IPS-20b (cell line): ENCODE data around the gene BCORL1.

ENCODE experiments used
- H3K27ac ChIP-seq: one replicate; pipeline ENCODE4 v1.5.1; 2013; ENCODE audit warnings: low read length
- H3K27me3 ChIP-seq: 2 replicates; pipeline ENCODE4 v1.6.1; 2013; ENCODE audit warnings: mild to moderate bottlenecking, low read length, inconsistent platforms; ENCODE audit not compliant: insufficient read depth
- H3K36me3 ChIP-seq: 2 replicates; pipeline ENCODE4 v1.6.1; 2013; ENCODE audit warnings: low read depth, mild to moderate bottlenecking, inconsistent platforms, low read length, moderate library complexity; ENCODE audit not compliant: insufficient read depth
- H3K4me1 ChIP-seq: 2 replicates; pipeline ENCODE4 v1.6.1; 2013; ENCODE audit warnings: mild to moderate bottlenecking, control low read depth, inconsistent platforms, low read length, moderate library complexity; ENCODE audit not compliant: insufficient read depth
- H3K4me3 ChIP-seq: 2 replicates; pipeline ENCODE4 v1.5.1; 2013; ENCODE audit warnings: mild to moderate bottlenecking, low read length, inconsistent platforms
- H3K9ac ChIP-seq: 2 replicates; pipeline ENCODE4 v1.6.1; 2013; ENCODE audit warnings: low read depth, mild to moderate bottlenecking, inconsistent platforms, low read length, moderate library complexity
- H3K9me3 ChIP-seq: 2 replicates; pipeline ENCODE4 v1.6.1; 2013; ENCODE audit warnings: mild to moderate bottlenecking, low read depth, low read length, inconsistent platforms; ENCODE audit not compliant: insufficient read depth

The BCORL1 gene

GRCh38 chrX:129992181-129992580, 9.7 kb downstream of the BCORL1 start:
- H3K27ac ChIP-seq, result no peak overlapping the region
- H3K36me3 ChIP-seq, result no peaks in the 10 kb centered on the region
- no peak overlapping the region for H3K4me3 ChIP-seq
- no peaks in the 10 kb centered on the region for H3K27me3 ChIP-seq
- no peaks in the 10 kb centered on the region for H3K4me1 ChIP-seq
- no peak overlapping the region for H3K9ac ChIP-seq
- H3K9me3 ChIP-seq, result no peaks in the 10 kb centered on the region

DNA sequence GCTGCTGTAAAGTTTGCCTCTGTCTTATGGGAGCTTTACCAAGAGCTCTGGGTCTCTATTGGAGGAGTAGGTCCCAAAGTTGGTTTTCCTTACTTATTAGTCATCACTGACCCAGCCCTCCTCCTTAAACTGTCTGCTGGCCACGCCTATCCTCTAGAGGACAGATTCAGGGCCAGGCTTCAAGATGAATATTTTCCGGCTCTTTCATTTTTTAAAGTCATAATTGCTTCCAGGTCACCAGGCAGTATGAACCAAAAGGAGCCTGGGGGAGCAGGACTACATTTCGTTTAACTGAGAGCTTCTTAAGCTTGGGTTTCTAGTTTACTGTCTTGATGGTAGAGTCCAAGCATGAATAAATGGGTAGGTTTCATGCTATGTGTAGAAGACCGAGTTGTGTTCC, 13.7 kb downstream of the BCORL1 start:
- H3K9ac ChIP-seq, result no peak overlapping the region
- no peaks in the 10 kb centered on the region for H3K36me3 ChIP-seq
- no peaks in the 10 kb centered on the region for H3K27me3 ChIP-seq
- no peaks in the 10 kb centered on the region for H3K9me3 ChIP-seq
- no peaks in the 10 kb centered on the region for H3K4me1 ChIP-seq
- H3K27ac ChIP-seq, result no peak overlapping the region
- no peak overlapping the region for H3K4me3 ChIP-seq

DNA sequence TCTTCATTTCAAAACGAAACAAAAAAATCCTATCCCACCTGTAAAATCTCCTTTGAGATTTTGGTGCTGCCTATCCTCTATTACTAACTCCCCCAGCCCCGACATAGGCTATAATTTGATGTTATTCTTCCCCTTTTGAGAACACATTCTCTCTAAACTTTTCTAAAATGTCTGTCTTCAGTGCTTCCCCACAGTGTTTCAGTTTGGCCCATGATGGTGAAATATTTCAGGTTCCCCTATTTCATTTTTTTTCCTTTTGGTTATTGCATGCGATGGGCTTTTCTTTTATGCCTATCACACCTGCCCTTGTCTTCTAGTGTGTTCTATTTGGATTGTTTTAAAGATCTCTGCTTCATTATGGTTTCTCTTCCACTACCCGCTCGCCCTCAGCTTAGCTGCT, 14.7 kb downstream of the BCORL1 start:
- Histone ChIP-seq H3K9ac (no peak overlapping the region), H3K27me3 (no peaks in the 10 kb centered on the region), H3K4me1 (no peaks in the 10 kb centered on the region), H3K4me3 (no peak overlapping the region), H3K9me3 (no peaks in the 10 kb centered on the region), H3K27ac (no peak overlapping the region), H3K36me3 (no peaks in the 10 kb centered on the region)

DNA sequence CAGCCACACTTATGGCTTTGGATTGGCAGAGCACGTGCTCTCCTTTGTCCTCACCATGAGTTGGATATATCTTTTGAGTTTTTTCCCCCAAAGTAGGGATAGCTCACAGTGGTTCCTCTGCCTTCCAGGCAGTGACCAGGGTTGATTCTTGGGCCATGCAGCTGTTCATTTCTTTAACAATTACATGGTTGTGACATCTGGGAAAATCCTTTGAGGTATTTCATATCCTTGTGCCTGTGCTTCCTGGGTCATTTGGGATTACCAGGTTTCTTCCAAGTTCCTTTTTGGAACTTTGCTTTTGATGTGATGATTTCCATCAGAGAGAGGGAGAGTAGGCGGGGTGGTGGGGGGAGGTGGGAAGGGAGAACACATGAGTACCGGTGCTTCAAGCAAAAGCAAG, 15.6 kb downstream of the BCORL1 start:
- Histone ChIP-seq H3K36me3 (no peaks in the 10 kb centered on the region), H3K27me3 (no peaks in the 10 kb centered on the region), H3K9me3 (no peaks in the 10 kb centered on the region), H3K4me1 (no peaks in the 10 kb centered on the region), H3K4me3 (no peak overlapping the region), H3K27ac (no peak overlapping the region), H3K9ac (no peak overlapping the region)

DNA sequence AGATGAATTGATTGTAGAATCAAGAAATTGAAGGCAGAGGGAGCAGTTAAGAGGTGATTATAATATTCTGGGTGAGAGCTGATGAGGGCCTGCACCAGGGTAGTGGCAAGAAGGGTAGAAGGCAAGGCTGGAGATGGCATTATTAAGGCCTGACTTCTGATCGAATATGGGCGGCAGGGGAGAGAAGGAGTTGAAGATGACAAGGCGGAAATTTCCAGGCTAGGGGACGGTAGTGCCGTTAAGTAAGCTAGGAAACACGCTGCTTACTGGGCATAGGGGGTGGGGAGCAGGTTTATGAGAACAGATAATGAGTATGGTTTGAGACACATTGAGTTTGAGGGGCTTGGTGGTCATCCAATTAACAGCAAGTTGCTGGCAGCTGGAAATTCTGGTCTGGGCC, 19.5 kb downstream of the BCORL1 start:
- no peaks in the 10 kb centered on the region for H3K9me3 ChIP-seq
- no peaks in the 10 kb centered on the region for H3K27me3 ChIP-seq
- no peak overlapping the region for H3K4me3 ChIP-seq
- no peak overlapping the region for H3K9ac ChIP-seq
- no peaks in the 10 kb centered on the region for H3K36me3 ChIP-seq
- no peaks in the 10 kb centered on the region for H3K4me1 ChIP-seq
- H3K27ac ChIP-seq, result no peak overlapping the region

DNA sequence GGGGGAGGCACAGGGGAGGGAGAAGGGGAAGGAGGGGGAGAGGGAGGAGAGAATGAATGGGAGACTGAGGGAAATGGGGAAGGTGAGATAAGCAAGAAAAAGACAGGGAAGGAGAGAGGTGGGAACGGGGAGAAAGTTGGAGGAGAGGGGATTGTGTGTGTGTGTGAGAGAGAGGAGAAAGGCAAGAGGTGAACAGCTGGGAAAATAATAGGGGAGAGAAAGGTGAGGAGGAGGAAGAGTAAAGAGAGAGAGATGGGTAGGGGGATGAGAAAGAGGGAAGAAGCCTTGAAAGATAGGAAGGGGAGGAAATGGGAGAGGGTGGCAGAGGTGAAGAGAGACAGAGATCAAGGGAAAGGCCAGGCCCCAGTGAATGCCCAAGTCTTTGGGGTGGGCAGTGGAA, 20.1 kb downstream of the BCORL1 start:
- H3K36me3 ChIP-seq, result no peaks in the 10 kb centered on the region
- H3K27ac ChIP-seq, result no peak overlapping the region
- no peak overlapping the region for H3K4me3 ChIP-seq
- H3K27me3 ChIP-seq, result no peaks in the 10 kb centered on the region
- no peaks in the 10 kb centered on the region for H3K9me3 ChIP-seq
- H3K9ac ChIP-seq, result no peak overlapping the region
- H3K4me1 ChIP-seq, result no peaks in the 10 kb centered on the region

DNA sequence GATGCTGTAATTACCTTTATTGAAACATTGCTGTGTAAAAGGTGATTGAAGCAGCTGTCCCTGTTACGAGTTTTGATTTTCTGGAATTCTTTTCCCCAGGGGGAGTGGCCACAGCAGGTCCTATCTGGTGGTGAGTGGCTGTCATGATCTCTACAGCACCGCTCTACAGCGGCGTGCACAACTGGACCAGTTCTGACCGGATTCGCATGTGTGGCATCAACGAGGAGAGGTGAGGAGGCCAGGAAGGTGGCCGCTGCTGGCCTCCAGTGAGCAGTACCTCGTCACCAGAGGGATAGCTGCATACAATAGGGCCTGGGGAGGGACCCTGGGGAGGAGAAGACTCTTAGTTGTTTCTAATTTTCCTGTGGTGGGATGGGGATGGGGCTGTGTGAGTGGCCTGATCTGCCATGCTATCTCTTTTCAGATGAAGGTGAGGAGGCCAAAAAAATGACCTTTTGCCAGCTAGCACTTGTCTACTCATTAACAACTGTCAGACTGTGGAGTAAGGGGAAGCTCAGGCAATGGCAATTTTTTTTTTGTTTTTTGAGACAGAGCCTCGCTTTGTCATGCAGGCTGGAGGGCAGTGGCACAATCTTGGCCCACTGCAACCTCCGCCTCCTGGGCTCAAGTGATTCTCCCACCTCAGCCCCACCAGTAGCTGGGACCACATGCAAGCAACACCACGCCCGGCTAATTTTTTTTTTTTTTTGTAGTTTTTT, 22.8 kb downstream of the BCORL1 start:
- Histone ChIP-seq H3K27me3 (no peaks in the 10 kb centered on the region), H3K36me3 (no peaks in the 10 kb centered on the region), H3K4me3 (no peak overlapping the region), H3K4me1 (no peaks in the 10 kb centered on the region), H3K27ac (no peak overlapping the region), H3K9me3 (no peaks in the 10 kb centered on the region), H3K9ac (no peak overlapping the region)

GRCh38 chrX:130009658-130010223, 27.3 kb downstream of the BCORL1 start:
- no peaks in the 10 kb centered on the region for H3K36me3 ChIP-seq
- no peaks in the 10 kb centered on the region for H3K4me1 ChIP-seq
- H3K4me3 ChIP-seq, result no peak overlapping the region
- no peaks in the 10 kb centered on the region for H3K9me3 ChIP-seq
- no peak overlapping the region for H3K9ac ChIP-seq
- no peaks in the 10 kb centered on the region for H3K27me3 ChIP-seq
- no peak overlapping the region for H3K27ac ChIP-seq

GRCh38 chrX:130012683-130013082, 30.2 kb downstream of the BCORL1 start:
- no peaks in the 10 kb centered on the region for H3K4me1 ChIP-seq
- H3K9me3 ChIP-seq, result no peaks in the 10 kb centered on the region
- no peaks in the 10 kb centered on the region for H3K27me3 ChIP-seq
- H3K9ac ChIP-seq, result no peak overlapping the region
- no peaks in the 10 kb centered on the region for H3K36me3 ChIP-seq
- H3K4me3 ChIP-seq, result no peak overlapping the region
- no peak overlapping the region for H3K27ac ChIP-seq

DNA sequence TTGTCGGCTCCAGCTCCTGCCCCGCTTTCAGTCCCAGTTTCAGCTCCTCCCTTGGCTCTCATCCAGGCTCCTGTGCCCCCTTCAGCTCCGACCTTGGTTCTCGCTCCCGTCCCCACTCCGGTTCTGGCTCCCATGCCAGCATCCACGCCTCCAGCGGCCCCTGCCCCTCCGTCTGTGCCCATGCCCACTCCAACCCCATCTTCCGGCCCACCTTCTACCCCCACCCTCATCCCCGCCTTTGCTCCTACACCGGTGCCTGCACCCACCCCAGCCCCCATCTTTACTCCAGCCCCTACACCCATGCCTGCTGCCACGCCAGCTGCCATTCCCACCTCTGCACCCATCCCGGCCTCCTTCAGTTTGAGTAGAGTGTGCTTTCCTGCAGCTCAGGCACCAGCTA, 31.2 kb downstream of the BCORL1 start:
- no peak overlapping the region for H3K9ac ChIP-seq
- no peaks in the 10 kb centered on the region for H3K9me3 ChIP-seq
- H3K27ac ChIP-seq, result no peak overlapping the region
- H3K36me3 ChIP-seq, result no peaks in the 10 kb centered on the region
- H3K27me3 ChIP-seq, result no peaks in the 10 kb centered on the region
- no peaks in the 10 kb centered on the region for H3K4me1 ChIP-seq
- no peak overlapping the region for H3K4me3 ChIP-seq

- Histone ChIP-seq H3K4me1 (no peaks in the 10 kb centered on the region), H3K9ac (no peak overlapping the region), H3K36me3 (no peaks in the 10 kb centered on the region), H3K4me3 (no peak overlapping the region), H3K9me3 (no peaks in the 10 kb centered on the region), H3K27me3 (no peaks in the 10 kb centered on the region), H3K27ac (no peak overlapping the region)
These were observed 31.9 kb downstream of the BCORL1 start for GRCh38 chrX:130014356-130014755.

DNA sequence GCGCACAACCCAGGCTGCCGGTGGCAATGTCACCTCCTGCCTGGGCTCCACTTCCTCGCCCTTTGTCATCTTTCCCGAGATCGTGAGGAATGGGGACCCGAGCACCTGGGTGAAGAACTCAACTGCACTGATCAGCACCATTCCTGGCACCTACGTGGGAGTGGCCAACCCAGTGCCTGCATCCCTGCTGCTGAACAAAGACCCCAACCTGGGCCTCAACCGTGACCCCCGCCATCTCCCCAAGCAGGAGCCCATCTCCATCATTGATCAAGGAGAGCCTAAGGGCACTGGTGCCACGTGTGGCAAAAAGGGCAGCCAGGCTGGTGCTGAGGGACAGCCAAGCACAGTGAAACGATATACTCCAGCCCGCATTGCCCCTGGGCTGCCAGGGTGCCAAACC, 32.3 kb downstream of the BCORL1 start:
- H3K9ac ChIP-seq, result no peak overlapping the region
- no peaks in the 10 kb centered on the region for H3K36me3 ChIP-seq

More for the DNA sequence above, 32.3 kb downstream of the BCORL1 start:
- no peaks in the 10 kb centered on the region for H3K27me3 ChIP-seq
- H3K4me1 ChIP-seq, result no peaks in the 10 kb centered on the region
- H3K9me3 ChIP-seq, result no peaks in the 10 kb centered on the region
- H3K27ac ChIP-seq, result no peak overlapping the region
- no peak overlapping the region for H3K4me3 ChIP-seq
